ENCODE data around the gene C1QB. TPM values are rescaled to one million over a fixed set of nuclear protein-coding genes. Genes with fewer than 3 reads are reported as not detected.

Gene C1QB
- polyA plus RNA-seq, 2 of the 4 experiments (the other 2 are of a cell fraction), result not detected

DNA sequence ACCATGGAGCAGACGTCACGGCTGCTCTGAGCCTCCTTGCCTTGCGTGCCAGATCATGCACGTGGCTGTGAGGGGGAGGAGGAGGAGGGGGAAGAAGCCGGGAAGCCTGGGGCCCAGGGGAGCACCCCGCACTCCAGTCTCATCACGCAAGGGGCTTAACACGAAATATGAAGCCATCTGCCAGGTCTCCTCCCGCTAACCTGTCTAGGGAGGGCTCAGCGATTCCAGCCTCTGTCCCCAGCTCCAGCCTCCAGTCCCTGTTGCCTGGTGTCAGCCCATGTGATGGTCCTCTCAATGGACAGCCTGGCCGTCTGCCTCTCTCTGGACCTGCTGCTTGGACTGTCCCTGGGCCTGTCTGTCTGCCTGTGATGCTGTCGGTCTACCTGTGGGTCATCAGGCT is 39.1 kb upstream of the C1QB start:
- ATAC-seq (peak; percentile 21 to 35; a peak in 1 of 6 replicates), DNase-seq (ENCODE audit: low read depth in 1 of 2, low spot score in 1 of 2) (no peak), FAIRE-seq (no peak)
- CTCF ChIA-PET, result interaction anchor here (1.9 to 2.2 kb wide), 2 partner anchors 28 to 197 kb away, joined by 4 to 11 read pairs; no protein-coding TSS in a partner anchor
- H3K4me2 ChIP-seq, result no peak overlapping the region
- TF ChIP-seq BHLHE40 (IDR thresholded peaks at IDR 0.05; ENCODE audit: low read depth, low read length) (no peak), JUN (IDR thresholded peaks at IDR 0.05) (no peak), RFX5 (IDR thresholded peaks at IDR 0.05) (no peak), MAFK (IDR thresholded peaks at IDR 0.05; ENCODE audit: partially characterized antibody) (no peak), KDM5A (IDR thresholded peaks at IDR 0.05) (no peak), RARB (CRISPR knock-in tag; IDR thresholded peaks at IDR 0.05) (no peak), KDM1A (IDR thresholded peaks at IDR 0.05; ENCODE audit: low read depth) (no peak), FOXS1 (CRISPR knock-in tag; IDR thresholded peaks at IDR 0.05) (no peak)
- TF ChIP-seq, protein P1, sequence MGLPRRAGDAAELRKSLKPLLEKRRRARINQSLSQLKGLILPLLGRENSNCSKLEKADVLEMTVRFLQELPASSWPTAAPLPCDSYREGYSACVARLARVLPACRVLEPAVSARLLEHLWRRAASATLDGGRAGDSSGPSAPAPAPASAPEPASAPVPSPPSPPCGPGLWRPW (IDR thresholded peaks at IDR 0.05), result no peak
- TF ChIP-seq, protein P2, sequence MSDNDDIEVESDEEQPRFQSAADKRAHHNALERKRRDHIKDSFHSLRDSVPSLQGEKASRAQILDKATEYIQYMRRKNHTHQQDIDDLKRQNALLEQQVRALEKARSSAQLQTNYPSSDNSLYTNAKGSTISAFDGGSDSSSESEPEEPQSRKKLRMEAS (IDR thresholded peaks at IDR 0.05), result no peak
- 0% methylated on average over 2 of the region's 12 CpGs for WGBS (ENCODE audit: missing lambda C conversion rate)
- no peaks in the 10 kb centered on the region for H3K9me3 ChIP-seq
- no peaks in the 10 kb centered on the region for H3K4me1 ChIP-seq
- POLR2A ChIA-PET, result no interaction called here
- H3K27ac ChIP-seq, result no peak overlapping the region
- no peak overlapping the region for H3K4me3 ChIP-seq

DNA sequence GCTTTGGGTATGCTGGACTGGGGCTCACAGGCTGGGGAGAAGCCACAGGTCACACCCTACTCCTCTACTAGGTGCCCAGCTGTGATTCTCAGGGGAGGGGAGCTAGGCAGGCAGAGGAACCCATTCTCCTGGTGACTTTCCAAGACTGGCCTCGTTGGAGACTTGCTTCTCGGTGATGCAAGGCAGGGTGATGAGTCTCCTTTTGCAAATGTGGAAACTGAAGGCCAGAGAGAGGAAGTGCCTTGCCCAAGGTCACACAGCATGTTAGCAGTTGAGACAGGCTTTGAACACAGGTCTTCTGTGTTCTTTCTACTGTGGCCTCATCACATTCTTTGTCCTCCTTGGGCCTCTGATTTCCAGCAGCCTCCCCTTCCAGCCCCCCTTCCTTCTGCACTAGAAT is 37.1 kb upstream of the C1QB start:
- Histone ChIP-seq H3K27ac (no peak overlapping the region), H3K4me1 (no peaks in the 10 kb centered on the region), H3K9me3 (no peaks in the 10 kb centered on the region), H3K4me3 (no peak overlapping the region), H3K4me2 (no peak overlapping the region)
- FAIRE-seq (no peak), DNase-seq (ENCODE audit: low read depth in 1 of 2, low spot score in 1 of 2) (no peak), ATAC-seq (no peak)
- CTCF ChIA-PET, result interaction anchor here (1.3 to 1.9 kb wide), 2 partner anchors 13 to 199 kb away, joined by 4 read pairs; no protein-coding TSS in a partner anchor
- WGBS (ENCODE audit: missing lambda C conversion rate), result 0% methylated on average over 2 of the region's 2 CpGs
- TF ChIP-seq NFE2L2 (conservative IDR thresholded peaks at IDR 0.05; ENCODE audit: low read length), result no peak
- POLR2A ChIA-PET, result no interaction called here

DNA sequence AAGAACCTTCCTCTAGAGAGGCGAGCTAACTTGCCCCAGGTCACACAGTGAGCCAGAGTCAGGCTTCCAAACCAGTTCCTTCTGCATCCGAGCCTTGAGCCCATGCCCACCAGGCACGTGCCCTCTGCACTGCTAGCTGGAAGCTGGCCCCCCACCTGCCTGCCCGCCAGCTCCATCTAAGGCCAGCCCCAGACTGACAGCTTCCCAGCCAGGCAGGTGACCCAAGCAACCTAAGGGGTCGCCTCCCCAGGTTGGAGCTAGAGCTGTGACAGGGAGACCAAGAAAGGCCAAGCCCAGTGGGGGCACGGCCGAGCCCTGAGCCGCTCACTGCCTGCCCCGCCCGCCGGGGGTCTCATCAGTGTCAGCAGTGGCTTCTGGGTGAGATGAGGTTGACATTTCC is 36.5 kb upstream of the C1QB start:
- ChIA-PET CTCF (interaction anchor here (1.2 to 1.3 kb wide), 2 partner anchors 10 to 13 kb away, joined by 3 to 4 read pairs; no protein-coding TSS in a partner anchor), POLR2A (no interaction called here)
- 20% methylated on average over 2 of the region's 11 CpGs for WGBS (ENCODE audit: missing lambda C conversion rate)
- no peak for FAIRE-seq
- ATAC-seq, result no peak
- Histone ChIP-seq H3K27ac (no peak overlapping the region), H3K9me3 (no peaks in the 10 kb centered on the region), H3K4me3 (no peak overlapping the region), H3K4me1 (no peaks in the 10 kb centered on the region), H3K4me2 (no peak overlapping the region)
- DNase-seq (ENCODE audit: low read depth in 1 of 2, low spot score in 1 of 2), result no peak
- TF ChIP-seq CEBPB (IDR thresholded peaks at IDR 0.05), result no peak

DNA sequence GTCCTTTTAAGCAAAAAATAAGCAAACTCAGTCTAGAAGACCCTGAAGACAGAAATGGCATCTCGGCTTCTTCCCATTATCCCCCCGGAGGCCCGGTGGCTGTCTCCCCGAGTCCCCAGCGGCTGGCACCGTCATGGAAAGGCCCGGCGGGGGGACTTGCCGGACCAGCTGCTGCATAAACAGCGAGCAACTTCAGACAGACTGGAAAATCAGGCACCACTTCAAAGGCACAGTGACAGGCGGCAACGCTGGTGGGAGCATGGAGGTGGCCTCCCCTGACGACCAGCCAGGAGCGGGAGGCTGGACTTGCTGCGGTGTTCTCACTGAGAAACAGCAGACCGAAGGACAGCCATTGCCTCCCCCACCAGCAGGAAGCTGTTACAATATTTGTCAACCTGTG is 35.0 kb upstream of the C1QB start:
- no peaks in the 10 kb centered on the region for H3K9me3 ChIP-seq
- CTCF ChIA-PET, result no interaction called here
- 36% methylated on average over 7 of the region's 16 CpGs for WGBS (ENCODE audit: missing lambda C conversion rate)
- H3K4me1 ChIP-seq, result no peaks in the 10 kb centered on the region
- FAIRE-seq (no peak), DNase-seq (ENCODE audit: low read depth in 1 of 2, low spot score in 1 of 2) (no peak), ATAC-seq (no peak)
- H3K27ac ChIP-seq, result no peak overlapping the region
- H3K4me3 ChIP-seq, result no peak overlapping the region
- POLR2A ChIA-PET, result no interaction called here
- no peak for TF ChIP-seq JUNB (IDR thresholded peaks at IDR 0.05)
- no peak overlapping the region for H3K4me2 ChIP-seq

DNA sequence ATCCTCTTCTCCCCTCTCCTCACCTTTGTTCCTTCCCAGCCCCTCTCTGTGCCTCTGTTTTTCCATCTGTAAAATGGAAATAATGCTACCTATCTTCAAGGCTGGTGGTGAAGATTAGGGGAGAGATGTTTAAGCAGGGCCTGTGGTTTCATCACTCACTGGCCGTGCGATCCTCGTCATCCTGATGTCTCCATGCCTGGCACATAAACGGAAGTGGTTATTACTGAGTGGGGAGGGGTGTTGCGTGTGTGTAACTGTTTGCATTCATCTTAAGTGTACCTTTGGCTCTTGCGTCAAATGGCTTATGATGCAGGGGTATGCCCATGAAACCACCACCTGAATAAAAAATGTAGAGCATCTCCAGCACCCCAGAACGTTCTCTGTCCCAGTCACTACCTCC is 33.8 kb upstream of the C1QB start:
- CTCF ChIA-PET, result no interaction called here
- FAIRE-seq (no peak), DNase-seq (ENCODE audit: low read depth in 1 of 2, low spot score in 1 of 2) (no peak), ATAC-seq (no peak)
- Histone ChIP-seq H3K4me1 (no peaks in the 10 kb centered on the region), H3K4me2 (no peak overlapping the region), H3K9me3 (no peaks in the 10 kb centered on the region), H3K27ac (no peak overlapping the region), H3K4me3 (no peak overlapping the region)
- WGBS (ENCODE audit: missing lambda C conversion rate), result 24% methylated on average over 7 of the region's 7 CpGs
- no peak for TF ChIP-seq RARB (CRISPR knock-in tag; IDR thresholded peaks at IDR 0.05)
- TF ChIP-seq, protein P3, sequence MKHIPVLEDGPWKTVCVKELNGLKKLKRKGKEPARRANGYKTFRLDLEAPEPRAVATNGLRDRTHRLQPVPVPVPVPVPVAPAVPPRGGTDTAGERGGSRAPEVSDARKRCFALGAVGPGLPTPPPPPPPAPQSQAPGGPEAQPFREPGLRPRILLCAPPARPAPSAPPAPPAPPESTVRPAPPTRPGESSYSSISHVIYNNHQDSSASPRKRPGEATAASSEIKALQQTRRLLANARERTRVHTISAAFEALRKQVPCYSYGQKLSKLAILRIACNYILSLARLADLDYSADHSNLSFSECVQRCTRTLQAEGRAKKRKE (CRISPR knock-in tag; IDR thresholded peaks at IDR 0.05; ENCODE audit: low read depth), result no peak
- no peak for TF ChIP-seq EHMT2 (IDR thresholded peaks at IDR 0.05; ENCODE audit: low read depth)
- no peak for TF ChIP-seq NPAS2 (CRISPR knock-in tag; IDR thresholded peaks at IDR 0.05; ENCODE audit: borderline replicate concordance)
- no peak for TF ChIP-seq GATA3 (IDR thresholded peaks at IDR 0.05; ENCODE audit: borderline replicate concordance)
- TF ChIP-seq HOXB5 (CRISPR knock-in tag; IDR thresholded peaks at IDR 0.05), result no peak
- TF ChIP-seq KDM1A (IDR thresholded peaks at IDR 0.05; ENCODE audit: low read depth), result no peak
- no peak for TF ChIP-seq PHF8 (IDR thresholded peaks at IDR 0.05; ENCODE audit: borderline replicate concordance, low read depth)
- TF ChIP-seq RFX5 (IDR thresholded peaks at IDR 0.05), result no peak
- TF ChIP-seq, protein P4, sequence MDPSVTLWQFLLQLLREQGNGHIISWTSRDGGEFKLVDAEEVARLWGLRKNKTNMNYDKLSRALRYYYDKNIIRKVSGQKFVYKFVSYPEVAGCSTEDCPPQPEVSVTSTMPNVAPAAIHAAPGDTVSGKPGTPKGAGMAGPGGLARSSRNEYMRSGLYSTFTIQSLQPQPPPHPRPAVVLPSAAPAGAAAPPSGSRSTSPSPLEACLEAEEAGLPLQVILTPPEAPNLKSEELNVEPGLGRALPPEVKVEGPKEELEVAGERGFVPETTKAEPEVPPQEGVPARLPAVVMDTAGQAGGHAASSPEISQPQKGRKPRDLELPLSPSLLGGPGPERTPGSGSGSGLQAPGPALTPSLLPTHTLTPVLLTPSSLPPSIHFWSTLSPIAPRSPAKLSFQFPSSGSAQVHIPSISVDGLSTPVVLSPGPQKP (IDR thresholded peaks at IDR 0.05; ENCODE audit: low read depth, low read length), result no peak
- TF ChIP-seq, protein P1 (IDR thresholded peaks at IDR 0.05), result no peak
- TF ChIP-seq HEYL (CRISPR knock-in tag; IDR thresholded peaks at IDR 0.05), result no peak
- no peak for TF ChIP-seq FOSL2 (IDR thresholded peaks at IDR 0.05)
- no peak for TF ChIP-seq FOSL2 (CRISPR knock-in tag; IDR thresholded peaks at IDR 0.05)
- TF ChIP-seq RCOR1 (IDR thresholded peaks at IDR 0.05; ENCODE audit: low read depth, low read length), result no peak
- POLR2A ChIA-PET, result no interaction called here
